AG04450 (cell line): Measurements from ENCODE around the gene TRAPPC12. TPM values are rescaled to one million over a fixed set of nuclear protein-coding genes. Genes with fewer than 3 reads are reported as not detected.

Source experiments
- CTCF ChIA-PET: fragments of 300-600, 350-600 bp; formaldehyde crosslinking; extraction: SDS; loops from one replicate; lab custom pipeline; 2022; ENCODE audit warnings: antibody characterized with exemption, inconsistent platforms; lab: Charles Lee
- POLR2A ChIA-PET: fragments of 350-600 bp; formaldehyde crosslinking; extraction: SDS; loops from one replicate; lab custom pipeline; 2021; ENCODE audit warnings: antibody characterized with exemption, inconsistent platforms; lab: Yijun Ruan, JAX
- DNase-seq: peaks from one replicate; pipeline ENCODE4 v3.0.0-alpha.2; 2011; ENCODE audit warnings: low read depth, low spot score
- H3K27ac ChIP-seq: one replicate; pipeline ENCODE4 v1.5.1; 2012; ENCODE audit warnings: low read depth, low read length, control low read depth
- H3K27me3 ChIP-seq: one replicate; pipeline ENCODE4 v1.6.0; 2012; ENCODE audit warnings: low read length; ENCODE audit not compliant: control insufficient read depth, insufficient read depth
- H3K4me3 ChIP-seq: 2 replicates; pipeline ENCODE4 v1.5.1; 2011; ENCODE audit warnings: mild to moderate bottlenecking, low read depth, low read length, control low read depth
- H3K9me3 ChIP-seq: 2 replicates; pipeline ENCODE4 v1.5.1; 2012; ENCODE audit warnings: low read length; ENCODE audit not compliant: control insufficient read depth, insufficient read depth
- CTCF ChIP-seq: IDR thresholded peaks from 2 replicates; pipeline ENCODE4 v1.5.1; 2011; ENCODE audit warnings: low read depth, low read length, control low read depth, inconsistent platforms
- polyA plus RNA-seq: library from polyadenylated mRNA; depleted of rRNA; stranded (reverse); fragments of >200 nt; gene quantifications from 2 replicates; pipeline ENCODE4 v1.2.3, GENCODE V29; 2011

TRAPPC12 gene
- polyA plus RNA-seq, 1 experiment = 41.7 TPM

- peaks cover 24% of the 10 kb centered on the region; the same call in 1 of the 2 replicates for H3K9me3 ChIP-seq
- CTCF ChIA-PET = no interaction called here
- H3K27me3 ChIP-seq = no peaks in the 10 kb centered on the region
- TF ChIP-seq CTCF = no peak
- POLR2A ChIA-PET = no interaction called here
- no peak overlapping the region for H3K27ac ChIP-seq
- H3K4me3 ChIP-seq = no peak overlapping the region
- no peak for DNase-seq
Observed at GRCh38 chr2:3485166-3485565, 105.7 kb downstream of the TRAPPC12 start.

GRCh38 chr2:3486047-3487027, 106.8 kb downstream of the TRAPPC12 start:
- no peak for TF ChIP-seq CTCF
- Histone ChIP-seq H3K27ac (no peak overlapping the region), H3K27me3 (no peaks in the 10 kb centered on the region), H3K4me3 (no peak overlapping the region), H3K9me3 (peaks cover 27% of the 10 kb centered on the region; the same call in 1 of the 2 replicates)
- ChIA-PET CTCF (no interaction called here), POLR2A (interaction anchor here (0.6 kb wide), 1 partner anchor 33 kb away, joined by 3 read pairs; no protein-coding TSS in a partner anchor)
- DNase-seq = no peak

- TF ChIP-seq CTCF = no peak
- no peak overlapping the region for H3K27ac ChIP-seq
- no peak for DNase-seq
- H3K4me3 ChIP-seq = no peak overlapping the region
- CTCF ChIA-PET = no interaction called here
- POLR2A ChIA-PET = interaction anchor here (0.6 kb wide), 1 partner anchor 32 kb away, joined by 3 read pairs; no protein-coding TSS in a partner anchor
- peaks cover 27% of the 10 kb centered on the region; the same call in 1 of the 2 replicates for H3K9me3 ChIP-seq
- no peaks in the 10 kb centered on the region for H3K27me3 ChIP-seq
Observed at GRCh38 chr2:3487028-3487425, 107.5 kb downstream of the TRAPPC12 start.

GRCh38 chr2:3487432-3487831, 107.9 kb downstream of the TRAPPC12 start:
- no peak for TF ChIP-seq CTCF
- no peak overlapping the region for H3K4me3 ChIP-seq
- DNase-seq = no peak
- POLR2A ChIA-PET = interaction anchor here (0.6 kb wide), 1 partner anchor 31 kb away, joined by 3 read pairs; no protein-coding TSS in a partner anchor
- no peak overlapping the region for H3K27ac ChIP-seq
- CTCF ChIA-PET = no interaction called here
- peaks cover 24% of the 10 kb centered on the region; the same call in 1 of the 2 replicates for H3K9me3 ChIP-seq
- no peaks in the 10 kb centered on the region for H3K27me3 ChIP-seq
